K562 (cell line): ENCODE data around the gene ASCC1. TPM values are rescaled to one million over a fixed set of nuclear protein-coding genes. Genes with fewer than 3 reads are reported as not detected.

Experiments used
- ATAC-seq: fragments of 200-7000 bp; cut with Tn5 transposase; 3 replicates; pipeline ENCODE4 v1.9.1; 2020; ENCODE audit warnings: moderate library complexity
- BruUV-seq: library from RNA; stranded (reverse); fragments of 400-500 nt; replicated peaks from 2 replicates; lab custom pipeline; 2021; lab: Mats Ljungman, UMichigan
- CTCF ChIA-PET: fragments of 300-600 bp; formaldehyde crosslinking; extraction: SDS; loops from one replicate; lab custom pipeline; 2021; ENCODE audit warnings: low intra/inter-chr PET ratio; lab: Yijun Ruan, JAX
- POLR2A ChIA-PET: fragments of 300-600, 350-650 bp; sonication (Branson Sonifier 250); formaldehyde crosslinking; extraction: SDS; loops from one replicate; lab custom pipeline; 2021; ENCODE audit warnings: antibody characterized with exemption, inconsistent platforms; lab: Yijun Ruan, JAX
- DNase-seq, 4 experiments: peaks; one replicate each; pipeline versions ENCODE4 v3.0.0 to v3.0.0-alpha.2; 2011 to 2018; ENCODE audit warnings: low spot score in 3 of 4, mixed read lengths in 3 of 4; ENCODE audit errors: extremely low read depth in 1 of 4
- FAIRE-seq: peaks from 2 replicates; lab custom pipeline; 2011; peaks lifted over from hg19 to GRCh38; lab: Jason Lieb, UNC
- H2AFZ ChIP-seq: 2 replicates; pipeline ENCODE4 v1.6.0; 2011; ENCODE audit warnings: low read depth, low read length, control low read depth, inconsistent platforms
- H3K27ac ChIP-seq: fragments of 200-600 bp; 3 replicates; pipeline ENCODE4 v1.8.0; 2011; ENCODE audit warnings: low read depth, mild to moderate bottlenecking, control low read depth, inconsistent platforms, low read length, moderate library complexity, mixed read lengths; ENCODE audit errors: extremely low read depth
- H3K27me3 ChIP-seq, 2 experiments: fragments of 300-600 bp in 1 of 2; 2 replicates in 1 of 2; 3 replicates in 1 of 2; pipeline versions ENCODE4 v1.6.0 to v1.8.0; 2011; ENCODE audit warnings: inconsistent platforms in 2 of 2, low read length in 2 of 2, mild to moderate bottlenecking in 1 of 2, mixed read lengths in 1 of 2, moderate library complexity in 1 of 2; ENCODE audit not compliant: control insufficient read depth in 2 of 2, insufficient read depth in 2 of 2
- H3K36me3 ChIP-seq: fragments of 300-600 bp; 3 replicates; pipeline ENCODE4 v1.8.0; 2011; ENCODE audit warnings: mild to moderate bottlenecking, low read length, inconsistent platforms; ENCODE audit not compliant: control insufficient read depth, insufficient read depth
- H3K4me1 ChIP-seq, 2 experiments: fragments of 200-600 bp in 1 of 2; replicated peaks in 1 of 2; 2 replicates in 1 of 2; 3 replicates in 1 of 2; pipeline versions ENCODE4 v1.5.1 to v1.8.0; 2011; ENCODE audit warnings: inconsistent platforms in 2 of 2, low read length in 2 of 2, mild to moderate bottlenecking in 1 of 2, mixed read lengths in 1 of 2, moderate library complexity in 1 of 2; ENCODE audit not compliant: control insufficient read depth in 2 of 2, insufficient read depth in 2 of 2
- H3K4me2 ChIP-seq: 2 replicates; pipeline ENCODE4 v1.6.1; 2011; ENCODE audit warnings: low read length, control low read depth, inconsistent platforms, mixed read lengths; ENCODE audit not compliant: insufficient read depth
- H3K4me3 ChIP-seq: fragments of 200-600 bp; sonication (generic), shearing (Covaris generic); 2 replicates; pipeline ENCODE4 v1.5.1; 2016; ENCODE audit warnings: control low read depth, inconsistent platforms
- H3K79me2 ChIP-seq: fragments of 200-600 bp; 3 replicates; pipeline ENCODE4 v1.8.0; 2011; ENCODE audit warnings: low read length, inconsistent platforms; ENCODE audit not compliant: control insufficient read depth, insufficient read depth
- H3K9ac ChIP-seq, 2 experiments: 2 replicates each; pipeline versions ENCODE4 v1.6.0 to v1.6.1; 2011; ENCODE audit warnings: low read depth in 2 of 2, low read length in 2 of 2, control low read depth in 1 of 2, inconsistent platforms in 1 of 2, mild to moderate bottlenecking in 1 of 2, mixed read lengths in 1 of 2; ENCODE audit not compliant: insufficient read depth in 1 of 2
- H3K9me1 ChIP-seq: one replicate; pipeline ENCODE4 v1.6.0; 2011; ENCODE audit warnings: inconsistent platforms, mild to moderate bottlenecking, low read length, moderate library complexity; ENCODE audit not compliant: control insufficient read depth, insufficient read depth
- H3K9me3 ChIP-seq: replicated peaks from 2 replicates; pipeline ENCODE4 v1.5.1; 2011; ENCODE audit warnings: low read depth, low read length, inconsistent platforms; ENCODE audit not compliant: control insufficient read depth, insufficient read depth
- H4K20me1 ChIP-seq: replicated peaks from 2 replicates; pipeline ENCODE4 v1.6.1; 2011; ENCODE audit warnings: low read length, inconsistent platforms, mixed read lengths; ENCODE audit not compliant: control insufficient read depth, insufficient read depth
- MBD2 ChIP-seq: sonication (generic); IDR thresholded peaks from 2 replicates; pipeline ENCODE4 v1.6.1; 2016; ENCODE audit warnings: low read depth, borderline replicate concordance
- PHTF2 ChIP-seq: fragments of 250-450 bp; sonication (Bioruptor Pico); IDR thresholded peaks from 2 replicates; pipeline ENCODE4 v1.5.0; 2021; ENCODE audit warnings: mild to moderate bottlenecking
- POLR2G ChIP-seq: fragments of 200-400 bp; formaldehyde crosslinking; IDR thresholded peaks from 2 replicates; pipeline ENCODE4 v1.6.1; 2017; ENCODE audit warnings: low read depth, mild to moderate bottlenecking, antibody characterized with exemption, low read length, moderate library complexity
- ZBTB33 ChIP-seq: sonication (generic); formaldehyde crosslinking; IDR thresholded peaks from 2 replicates; pipeline ENCODE4 v1.8.1; 2023; ENCODE audit warnings: mild to moderate bottlenecking, missing genetic modification reagents
- WGBS: fragments of 100-300 bp; shearing (Covaris generic); methylation state at CpG from one replicate; pipeline ENCODE4 v1.1.6; 2016; ENCODE audit warnings: low coverage, mixed read lengths; ENCODE audit not compliant: insufficient coverage; ENCODE audit errors: missing lambda C conversion rate; 5-methylcytosine and 5-hydroxymethylcytosine counted together
- in situ Hi-C: fragments of 300-500 bp; cut with MboI; formaldehyde crosslinking; loops from 4 replicates; pipeline ENCODE4 v1.15.0; 2018; ENCODE audit warnings: inconsistent platforms, mixed read lengths
- intact Hi-C: fragments of 100-400 bp; cut with micrococcal nuclease; formaldehyde crosslinking; loops from 2 replicates; pipeline ENCODE4 v1.14.2; 2022
- polyA plus RNA-seq, 8 experiments: library from polyadenylated mRNA; depleted of rRNA in 4 of 8; stranded (reverse) in 5 of 8; unstranded in 3 of 8; fragments of >200 nt; fragmentation: Nextera tagmentation in 2 of 8; fragmentation: Illumina TruSeq in 1 of 8; extraction: Ambion mirVana in 2 of 8; extraction: Trizol in 1 of 8; gene quantifications; 2 replicates each; pipeline versions ENCODE4 v1.2.1 to v1.2.3, GENCODE V29; 2011 to 2014; ENCODE audit warnings: inconsistent platforms in 1 of 8, missing spikeins in 1 of 8
- total RNA-seq, 7 experiments: library from RNA; depleted of rRNA in 6 of 7; stranded (reverse); fragments of >200 nt in 6 of 7; fragmentation: Illumina TruSeq in 2 of 7; extraction: Trizol in 2 of 7; gene quantifications; 2 replicates each; pipeline versions ENCODE4 v1.2.1 to v1.2.3, GENCODE V29; 2011 to 2021; ENCODE audit warnings: low replicate concordance in 1 of 7

ASCC1 gene
- total and polyA plus RNA-seq, 9 of the 15 experiments (the other 6 are each of a cell fraction or from before 2014, with no cell fraction given): 31.7 to 73.3 (median 52.8) TPM

- Histone ChIP-seq H2AFZ (no peak within 1 kb of the TSS), H3K9me3 (no peaks in the 10 kb centered on the region), H3K79me2 (no peaks in the 10 kb centered on the region), H4K20me1 (no peaks in the 10 kb centered on the region), H3K27me3 (no peaks in the 10 kb centered on the region), H3K9me1 (no peaks in the 10 kb centered on the region), H3K27ac (no peak within 1 kb of the TSS), H3K4me2 (no peak within 1 kb of the TSS), H3K9ac (0 out of 4 replicates have a peak within 1 kb of the TSS, but pooled peaks of 1 of the 2 experiments have one; percentile 39), H3K4me1 (peaks cover 6 to 28% of the 10 kb centered on the region in 2 experiments; a peak in 4 of 5 replicates), H3K4me3 (no peak within 1 kb of the TSS), H3K36me3 (no peaks in the 10 kb centered on the region)
- DNase-seq: no peak
- WGBS: 83% methylated on average over 62 of the region's 65 CpGs
- TF ChIP-seq ZBTB33 (CRISPR knock-in tag) (peak; percentile 98), POLR2G (peak; percentile 54; the same call in 1 of the 2 replicates), PHTF2 (CRISPR knock-in tag) (no peak), MBD2 (0 out of 2 replicates have a peak, but pooled peaks have one; percentile 1)
- BruUV-seq: no TSS peak
- intact Hi-C loops: no loop called here
- ChIA-PET POLR2A (interaction anchor here (0.9 to 1.5 kb wide), 4 partner anchors 9 to 185 kb away, joined by 3 to 6 read pairs (median 4); partner anchors contain the start of gene DDIT4), CTCF (no interaction called here)
- FAIRE-seq: no peak
- ATAC-seq: no peak
- in situ Hi-C loops: no loop called here
Measured at GRCh38 chr10:72087969-72088888, 127.8 kb downstream of the ASCC1 start, which contains the start of gene SPOCK2. SPOCK2 (minus strand) TSS chr10:72088551; CDS start chr10:72088328, 223 bp downstream.
